Adrenal gland (tissue), 5 donors: ENCODE results near the gene SLC47A1.

Source experiments
- POLR2A ChIP-seq, 2 donors: fragments of 450-650 bp; IDR thresholded peaks; one replicate each; pipeline ENCODE4 v1.6.1; 2017; ENCODE audit warnings: antibody characterized with exemption in 2 of 2, mild to moderate bottlenecking in 2 of 2, moderate library complexity in 1 of 2
- TF ChIP-seq, protein P1 (sequence below), 6 experiments: fragments of 450-650 bp in 4 of 6; fragments of 200-600 bp in 2 of 6; sonication (generic) in 1 of 6; IDR thresholded peaks; 1 replicate in 5 of 6; 2 replicates in 1 of 6; pipeline versions ENCODE4 v1.5.1 to v1.8.0; 2016 to 2021; ENCODE audit warnings: antibody characterized with exemption in 6 of 6, mild to moderate bottlenecking in 2 of 6, moderate library complexity in 1 of 6
- donor health status: DM: no; HTN: no; CAD: no.

DNA sequence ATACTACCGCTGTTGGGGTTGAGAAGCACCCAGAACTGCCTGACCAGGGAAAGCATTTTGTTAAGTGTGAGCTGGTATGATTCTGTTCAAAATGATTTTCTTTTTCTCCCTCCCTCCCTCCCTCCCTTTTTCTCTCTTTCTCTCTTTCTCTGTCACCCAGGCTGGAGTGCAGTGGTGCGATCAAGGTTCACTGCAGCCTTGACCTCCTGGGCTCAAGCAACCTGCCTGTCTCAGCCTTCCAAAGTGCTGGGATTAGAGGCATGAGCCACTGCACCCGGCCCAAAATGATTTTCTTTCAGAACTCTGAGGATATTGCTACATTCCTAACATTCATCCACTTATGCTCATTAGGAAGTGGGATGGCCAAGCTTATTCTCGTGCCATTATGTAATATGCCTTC lies 41.3 kb downstream of the SLC47A1 start:
- TF ChIP-seq, protein P1, sequence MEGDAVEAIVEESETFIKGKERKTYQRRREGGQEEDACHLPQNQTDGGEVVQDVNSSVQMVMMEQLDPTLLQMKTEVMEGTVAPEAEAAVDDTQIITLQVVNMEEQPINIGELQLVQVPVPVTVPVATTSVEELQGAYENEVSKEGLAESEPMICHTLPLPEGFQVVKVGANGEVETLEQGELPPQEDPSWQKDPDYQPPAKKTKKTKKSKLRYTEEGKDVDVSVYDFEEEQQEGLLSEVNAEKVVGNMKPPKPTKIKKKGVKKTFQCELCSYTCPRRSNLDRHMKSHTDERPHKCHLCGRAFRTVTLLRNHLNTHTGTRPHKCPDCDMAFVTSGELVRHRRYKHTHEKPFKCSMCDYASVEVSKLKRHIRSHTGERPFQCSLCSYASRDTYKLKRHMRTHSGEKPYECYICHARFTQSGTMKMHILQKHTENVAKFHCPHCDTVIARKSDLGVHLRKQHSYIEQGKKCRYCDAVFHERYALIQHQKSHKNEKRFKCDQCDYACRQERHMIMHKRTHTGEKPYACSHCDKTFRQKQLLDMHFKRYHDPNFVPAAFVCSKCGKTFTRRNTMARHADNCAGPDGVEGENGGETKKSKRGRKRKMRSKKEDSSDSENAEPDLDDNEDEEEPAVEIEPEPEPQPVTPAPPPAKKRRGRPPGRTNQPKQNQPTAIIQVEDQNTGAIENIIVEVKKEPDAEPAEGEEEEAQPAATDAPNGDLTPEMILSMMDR (IDR thresholded peaks at IDR 0.05), result no peak
- TF ChIP-seq POLR2A (IDR thresholded peaks at IDR 0.05), result no peak
